GM18508 (cell line): ENCODE results near the gene CFAP410.
A peak's percentile ranks its signal among the peaks of the same experiment; 100 is the strongest.

ENCODE experiments used
- ATAC-seq: cut with Tn5 transposase; IDR thresholded peaks from one replicate; pipeline ENCODE4 v1.9.1; 2021; ENCODE audit warnings: moderate number of reproducible peaks; ENCODE audit not compliant: insufficient read depth, unreplicated experiment

The CFAP410 gene

DNA sequence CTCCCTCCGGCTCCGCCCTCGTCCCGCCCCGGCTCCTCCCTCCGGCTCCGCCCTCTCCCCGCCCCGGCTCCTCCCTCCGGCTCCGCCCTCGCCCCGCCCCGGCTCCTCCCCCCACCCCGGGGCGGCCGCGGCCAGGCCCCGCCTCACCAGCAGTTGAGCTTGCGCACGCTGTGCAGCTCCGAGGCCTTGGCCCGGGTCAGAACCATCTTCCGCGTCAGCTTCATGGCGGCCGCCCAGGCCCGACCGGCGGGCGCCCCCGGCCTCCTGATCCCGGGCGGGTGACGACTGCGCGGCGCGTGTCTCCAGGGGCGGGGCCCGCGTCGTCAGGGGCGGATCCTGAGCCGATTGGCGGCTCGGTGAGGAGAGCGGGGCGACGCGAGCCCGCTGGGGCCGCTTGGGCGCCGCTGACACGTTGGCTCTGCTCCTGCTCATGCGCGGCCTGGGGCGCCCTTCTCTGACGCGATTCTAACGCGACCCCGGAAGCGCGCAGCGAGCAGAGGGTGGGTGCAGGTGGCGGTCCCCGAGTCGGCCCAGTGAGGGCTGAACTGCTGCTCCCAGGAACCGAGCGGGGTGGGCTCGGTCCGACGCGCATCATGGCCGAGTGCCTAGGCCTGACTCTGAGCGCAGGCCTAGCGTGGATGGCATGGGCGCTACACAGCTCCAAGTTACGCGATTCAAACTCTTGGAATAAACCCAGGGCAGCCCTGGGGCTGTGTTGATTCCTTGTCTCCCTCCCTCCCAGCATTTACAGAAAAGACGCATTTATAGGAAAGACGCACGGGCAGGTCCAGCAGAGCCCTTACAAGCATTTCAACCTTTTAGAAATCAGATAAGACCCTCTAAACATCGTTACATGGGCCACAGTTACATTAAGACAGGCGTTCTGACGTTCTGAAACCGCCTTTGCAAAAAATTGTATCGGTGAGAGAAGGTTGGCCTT is at the start of gene CFAP410:
CFAP410 (minus strand) TSS at position 420 of the 940 bp plus-strand sequence; CDS start at position 224, 196 bp downstream.
- ATAC-seq = peak; percentile 52

DNA sequence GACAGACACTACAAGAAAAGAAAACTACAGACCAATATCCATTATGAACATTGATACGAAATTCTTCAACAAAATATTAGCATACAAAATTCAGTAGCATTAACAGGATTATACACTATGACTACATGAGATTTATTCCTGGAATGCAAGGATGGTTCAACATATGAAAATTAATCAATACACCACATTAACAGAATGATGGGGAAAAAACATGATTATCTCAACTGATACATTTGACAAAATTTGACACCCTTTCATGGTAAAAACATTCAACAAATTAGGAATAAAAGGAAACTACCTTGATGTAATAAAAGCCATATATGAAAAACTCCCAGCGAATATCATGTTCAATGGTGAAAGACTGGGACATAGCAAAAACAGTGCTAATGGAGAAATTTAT is 45.8 kb upstream of the CFAP410 start:
- ATAC-seq = no peak

DNA sequence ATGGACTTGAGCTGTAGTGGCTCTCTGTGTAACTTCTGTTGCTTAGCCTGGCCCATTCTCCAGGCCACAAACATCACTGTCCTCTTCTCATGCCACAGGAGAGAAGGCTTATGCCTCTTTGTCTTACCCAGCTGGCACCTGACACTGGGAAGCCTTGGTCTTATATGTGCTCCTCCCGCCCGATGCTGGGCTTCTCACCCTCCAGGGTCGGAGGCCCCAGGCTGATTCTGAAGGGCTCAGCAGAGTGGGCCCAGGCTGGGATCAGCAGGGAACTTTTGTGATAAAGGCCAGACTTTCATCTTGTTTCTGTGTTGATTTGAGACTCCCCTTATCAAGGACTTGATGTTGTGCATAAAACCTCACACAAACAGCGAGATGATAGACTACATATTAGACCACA is 44.0 kb upstream of the CFAP410 start:
- ATAC-seq = no peak

DNA sequence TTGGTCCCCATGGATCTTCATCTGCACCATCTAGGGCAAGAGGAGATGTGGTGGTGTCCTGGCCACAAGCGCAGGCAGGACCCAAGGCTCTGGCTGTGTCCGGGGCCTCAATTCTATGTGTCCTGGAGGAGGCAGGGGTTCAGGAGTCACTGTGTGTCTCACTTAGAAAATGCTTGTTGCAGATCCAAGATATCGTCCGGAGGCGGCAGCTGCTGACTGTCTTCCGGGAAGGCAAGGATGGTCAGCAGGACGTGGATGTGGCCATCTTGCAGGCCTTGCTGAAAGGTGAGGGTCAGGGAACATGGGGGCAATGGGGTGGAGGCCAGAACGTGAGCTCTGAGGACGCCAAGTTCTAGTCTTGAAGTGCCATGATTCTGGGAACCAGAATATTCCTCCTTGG is 43.3 kb upstream of the CFAP410 start:
- ATAC-seq = no peak

DNA sequence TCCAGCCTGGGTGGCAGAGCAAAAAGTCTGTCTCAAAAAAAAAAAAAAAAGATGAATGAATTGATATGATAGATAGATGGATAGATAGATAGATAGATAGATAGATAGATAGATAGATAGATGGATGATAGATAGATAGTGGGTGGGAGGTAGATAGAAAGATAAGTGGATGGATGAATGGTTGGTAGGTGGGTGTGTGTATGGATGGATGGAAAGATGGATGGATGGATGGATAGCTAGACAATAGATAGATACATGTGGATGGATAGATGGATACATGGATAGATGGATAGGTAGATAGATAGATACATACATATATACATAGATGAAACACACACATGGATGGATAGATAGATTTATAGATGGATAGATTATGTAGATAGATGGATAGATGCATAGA is 42.7 kb upstream of the CFAP410 start:
- ATAC-seq = no peak

DNA sequence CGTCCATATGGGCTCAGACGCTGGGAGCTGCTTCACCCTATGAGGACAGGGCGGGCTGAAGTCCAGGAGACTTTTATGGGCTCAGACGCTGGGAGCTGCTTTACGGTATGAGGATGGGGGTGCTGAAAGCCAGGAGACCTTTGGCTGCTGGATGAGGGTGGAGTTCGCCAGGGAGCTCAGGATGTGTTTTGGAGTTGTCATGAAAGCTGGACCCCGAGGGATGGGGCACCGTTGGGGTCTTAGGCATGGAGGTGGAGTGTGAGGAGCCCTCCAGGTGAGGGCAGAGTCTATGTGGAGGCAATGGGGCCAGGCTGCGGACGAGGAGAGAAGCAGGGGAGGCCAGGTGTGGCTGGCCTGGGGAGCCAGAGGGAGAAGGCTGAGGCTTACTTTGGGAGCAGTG is 41.7 kb upstream of the CFAP410 start:
- ATAC-seq = no peak

DNA sequence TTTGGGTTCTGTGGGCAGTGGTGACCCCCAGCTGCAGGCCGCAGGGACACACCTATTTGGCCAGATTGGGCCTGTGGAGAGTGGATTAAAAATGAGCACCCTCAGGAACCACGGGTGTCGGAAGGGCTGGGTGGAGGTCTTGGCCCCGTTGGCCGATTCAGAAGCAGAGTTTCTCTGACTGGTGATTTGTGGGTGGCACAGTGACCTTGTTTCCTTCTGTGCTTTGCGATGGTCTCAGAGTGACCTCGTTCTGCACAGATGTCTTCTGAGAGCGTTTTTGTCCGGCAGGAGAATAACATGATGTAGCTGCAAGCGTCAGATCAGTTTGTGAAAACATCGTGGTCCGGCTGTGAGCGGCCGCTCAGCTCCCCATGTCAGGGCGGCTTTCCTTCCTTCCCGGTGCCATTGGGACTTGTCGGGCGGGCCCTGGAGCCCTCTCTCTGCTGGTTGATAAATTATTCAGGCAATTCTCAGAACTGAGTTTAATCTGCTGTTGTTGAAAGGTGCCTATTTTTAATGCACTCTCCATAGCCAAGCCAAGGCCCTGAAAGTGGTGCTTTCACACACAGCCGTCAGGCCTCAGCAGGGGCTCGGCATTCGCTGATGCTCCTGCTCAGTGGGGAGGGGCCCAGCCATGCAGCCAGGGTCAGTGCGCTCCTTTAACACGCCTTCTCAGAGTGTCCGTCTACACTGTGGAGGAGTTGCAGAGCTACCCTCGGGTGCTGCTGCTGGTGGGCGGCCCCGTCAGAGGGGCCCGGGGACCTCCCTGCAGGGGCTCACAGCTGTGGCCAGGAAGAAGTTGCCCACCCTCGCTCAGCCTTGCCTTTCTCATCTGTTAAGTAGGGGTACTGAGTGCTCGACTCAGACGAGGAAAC is 41.0 kb upstream of the CFAP410 start:
- no peak for ATAC-seq

DNA sequence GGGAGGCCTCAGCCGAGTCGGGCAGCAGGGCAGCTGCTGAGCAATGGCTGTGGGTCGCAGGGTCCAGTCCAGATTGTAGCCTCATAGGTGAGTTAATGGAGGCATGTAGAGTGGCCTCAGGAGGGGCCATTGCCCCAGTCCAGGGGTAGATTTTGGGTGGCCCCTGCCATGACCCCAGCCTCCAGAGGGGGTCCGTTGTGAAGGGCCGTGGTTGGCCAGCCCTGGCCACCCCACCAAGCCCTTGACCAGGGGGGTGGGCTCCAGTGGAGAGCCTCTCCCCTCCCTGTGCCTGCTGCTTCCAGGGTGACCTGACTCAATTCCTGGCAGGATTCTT is 40.3 kb upstream of the CFAP410 start:
- ATAC-seq = no peak

DNA sequence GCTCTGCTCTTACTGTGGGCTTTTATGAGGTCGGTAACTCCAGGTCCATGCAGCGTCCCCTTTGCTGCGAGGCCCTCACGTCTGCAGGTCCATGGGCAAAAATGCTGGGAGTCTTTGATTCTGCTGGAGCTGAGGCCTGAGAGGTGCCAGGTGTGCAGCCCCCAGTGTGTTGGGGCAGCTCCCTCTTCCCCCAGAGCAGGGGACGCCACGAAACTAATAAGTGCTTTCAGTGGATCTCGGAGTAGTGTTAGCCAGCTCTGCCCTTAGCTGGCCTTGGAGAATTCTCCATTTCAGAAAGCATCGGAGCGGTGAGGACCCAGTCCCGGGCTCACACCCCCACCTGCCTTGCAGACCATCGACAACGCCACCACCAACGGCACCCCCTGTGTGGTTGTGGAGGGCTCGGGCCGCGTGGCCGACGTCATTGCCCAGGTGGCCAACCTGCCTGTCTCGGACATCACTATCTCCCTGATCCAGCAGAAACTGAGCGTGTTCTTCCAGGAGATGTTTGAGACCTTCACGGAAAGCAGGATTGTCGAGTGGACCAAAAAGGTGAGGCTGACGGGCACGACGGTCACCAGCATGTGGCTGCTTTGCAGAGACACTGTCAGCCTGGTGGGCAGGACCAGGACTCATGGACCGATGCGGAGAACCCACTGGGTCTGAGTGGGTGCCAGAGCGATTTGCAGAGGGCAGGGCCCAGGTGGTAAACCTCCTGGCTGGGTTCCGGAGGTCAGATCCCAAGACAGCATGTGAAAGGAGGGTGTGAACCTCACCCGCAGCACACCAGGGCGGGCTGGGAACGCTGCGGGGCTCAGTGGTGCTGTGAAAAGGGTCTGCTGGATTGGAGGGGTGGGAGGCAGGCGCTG is 39.7 kb upstream of the CFAP410 start:
- ATAC-seq = no peak

DNA sequence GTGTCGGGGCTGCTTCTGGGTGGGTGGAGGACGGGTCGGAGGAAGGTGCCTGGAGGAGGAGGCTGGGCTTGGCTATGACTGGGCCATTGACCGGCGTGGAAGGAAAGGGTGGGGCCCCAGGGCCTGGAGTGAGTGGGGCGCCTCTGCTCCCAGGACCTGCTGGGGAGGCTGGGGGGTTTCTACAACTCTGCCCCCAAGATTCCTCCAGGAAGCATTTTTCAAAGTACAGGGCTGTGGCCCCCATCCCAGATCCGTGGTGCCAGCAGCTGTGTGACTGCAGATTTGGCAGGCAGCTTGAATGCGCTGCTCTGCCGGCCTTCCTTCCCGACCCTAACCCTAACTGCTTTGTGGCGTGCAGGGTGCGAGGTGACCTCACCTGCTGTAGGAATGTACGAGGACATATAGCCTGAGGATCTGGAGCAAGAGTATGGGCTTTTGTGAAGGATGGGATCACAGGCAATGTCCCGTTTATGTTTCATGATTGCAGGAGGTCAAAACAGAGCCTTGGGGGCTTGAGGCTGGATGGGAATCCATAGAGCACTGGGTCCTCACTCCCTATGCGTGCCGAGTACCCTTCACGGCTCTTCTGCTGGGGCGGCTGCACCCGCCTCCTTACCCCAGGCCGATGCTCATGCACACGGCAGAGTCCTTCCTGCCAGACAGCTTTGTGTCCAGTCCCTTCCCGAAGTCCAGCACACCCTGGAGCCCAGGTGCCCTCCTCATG is 38.9 kb upstream of the CFAP410 start:
- ATAC-seq = no peak

DNA sequence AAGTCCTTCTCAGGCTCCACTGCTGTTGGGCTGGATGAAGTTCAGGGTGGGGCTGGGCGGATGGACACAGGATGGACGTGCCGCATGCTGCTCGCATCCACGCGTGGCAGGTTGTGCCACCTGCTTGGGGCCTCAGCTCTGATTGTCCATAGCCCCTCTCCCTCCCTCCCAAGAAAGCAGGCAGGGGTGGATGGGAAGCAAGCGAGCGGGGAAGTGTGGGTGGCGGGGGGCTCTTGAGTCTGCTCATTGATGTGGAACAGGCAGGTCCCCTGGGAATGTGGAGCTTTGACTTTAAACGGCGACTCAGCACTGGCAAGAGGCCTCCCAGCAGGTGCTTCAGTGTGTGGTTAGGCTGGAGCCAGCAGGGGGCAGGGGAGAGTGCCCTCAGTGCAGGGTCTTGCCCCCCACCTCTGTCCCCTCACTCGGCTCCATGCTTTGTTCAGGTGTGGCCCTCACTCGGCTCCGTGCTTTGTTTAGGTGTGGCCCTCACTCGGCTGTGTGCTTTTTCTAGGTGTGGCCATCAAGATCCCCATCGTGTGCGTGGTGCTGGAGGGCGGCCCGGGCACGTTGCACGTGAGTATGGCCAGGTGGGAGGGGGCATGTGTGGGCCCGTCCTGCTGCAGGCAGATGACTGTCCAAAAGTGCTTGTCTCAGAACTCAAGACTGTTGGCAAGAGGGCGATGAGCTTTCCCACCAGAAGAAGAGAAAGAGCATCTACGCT is 38.2 kb upstream of the CFAP410 start:
- no peak for ATAC-seq

DNA sequence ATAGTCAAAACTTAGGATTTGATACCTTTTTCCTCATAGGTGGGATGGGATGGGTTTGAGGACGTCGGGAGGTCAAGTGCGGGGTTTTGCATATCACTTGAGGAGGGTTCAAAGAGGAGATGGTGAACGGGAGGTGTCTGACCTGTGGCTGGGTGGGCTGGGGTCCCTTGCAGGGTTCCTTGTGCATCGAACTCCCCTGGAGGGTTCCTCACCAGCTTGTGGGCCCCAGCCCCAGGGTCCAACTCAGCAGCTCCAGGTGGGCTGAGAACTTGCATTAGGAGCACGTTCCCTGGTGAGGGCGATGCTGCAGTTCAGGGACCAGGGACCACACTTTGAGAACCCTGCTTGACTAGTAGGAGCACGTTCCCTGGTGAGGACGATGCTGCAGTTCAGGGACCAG is 37.4 kb upstream of the CFAP410 start:
- no peak for ATAC-seq

DNA sequence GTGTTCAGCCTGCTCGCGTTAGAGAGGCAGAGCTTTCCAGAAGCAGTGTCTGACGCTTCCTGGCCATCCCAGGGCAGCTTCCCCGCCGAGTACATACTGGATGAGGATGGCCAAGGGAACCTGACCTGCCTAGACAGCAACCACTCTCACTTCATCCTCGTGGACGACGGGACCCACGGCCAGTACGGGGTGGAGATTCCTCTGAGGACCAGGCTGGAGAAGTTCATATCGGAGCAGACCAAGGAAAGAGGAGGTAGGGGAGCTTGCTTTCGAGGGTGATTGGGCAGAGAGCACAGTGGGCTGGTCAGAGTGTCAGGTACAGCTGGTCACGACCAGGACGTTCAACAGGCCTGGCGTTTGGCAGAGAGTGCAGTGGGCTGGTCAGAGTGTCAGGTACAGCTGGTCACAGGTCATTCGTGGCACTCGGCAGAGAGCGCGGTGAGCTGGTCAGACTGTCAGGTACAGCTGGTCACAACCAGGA is 36.6 kb upstream of the CFAP410 start:
- ATAC-seq = no peak

DNA sequence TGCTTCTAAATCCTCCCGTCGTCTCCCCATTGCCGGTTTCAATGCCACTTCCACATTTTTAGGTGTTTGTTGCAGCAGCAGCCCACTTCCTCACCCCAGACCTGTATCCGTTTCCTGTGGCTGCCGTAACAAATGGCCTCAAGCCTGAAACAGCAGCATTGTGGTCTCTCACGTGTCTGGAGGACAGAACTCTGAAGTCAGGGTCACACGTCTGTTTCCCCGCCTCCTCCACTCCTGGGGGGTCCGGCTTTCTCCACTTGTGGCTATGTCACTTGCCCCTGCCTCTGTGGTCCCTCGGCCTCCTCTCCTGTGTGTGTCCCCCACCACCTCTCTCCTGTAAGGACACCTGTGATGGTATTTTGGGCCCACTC is 36.1 kb upstream of the CFAP410 start:
- ATAC-seq = no peak

DNA sequence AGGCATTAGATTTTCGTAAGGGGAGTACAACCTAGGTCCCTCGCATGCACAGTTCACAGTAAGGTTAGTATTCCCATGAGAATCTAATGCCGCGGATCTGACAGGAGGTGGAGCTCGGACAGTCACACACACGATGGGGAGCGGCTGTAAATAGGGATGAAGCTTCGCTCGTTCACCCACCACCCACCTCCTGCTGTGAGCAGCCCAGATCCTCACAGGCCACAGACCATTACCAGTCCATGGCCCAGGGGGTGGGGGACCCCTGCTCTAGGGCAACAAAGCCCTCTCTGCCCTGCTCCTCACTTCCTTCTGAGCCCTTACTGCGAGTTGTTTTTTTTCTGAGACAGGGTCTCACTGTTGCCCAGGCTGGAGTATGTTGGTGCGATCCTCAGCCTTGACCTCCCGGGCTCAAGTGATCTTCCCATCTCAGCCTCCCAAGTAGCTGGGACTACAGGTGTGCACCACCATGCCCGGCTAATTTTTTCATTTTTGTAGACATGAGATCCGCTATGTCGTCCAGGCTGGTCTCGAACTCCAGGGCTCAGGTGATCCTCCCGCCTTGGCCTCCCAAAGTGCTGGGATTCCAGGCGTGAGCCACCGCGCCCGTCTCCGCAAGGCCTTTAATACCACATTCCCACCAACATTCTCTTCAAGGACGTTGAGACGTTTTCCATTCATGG is 35.6 kb upstream of the CFAP410 start:
- ATAC-seq = no peak

DNA sequence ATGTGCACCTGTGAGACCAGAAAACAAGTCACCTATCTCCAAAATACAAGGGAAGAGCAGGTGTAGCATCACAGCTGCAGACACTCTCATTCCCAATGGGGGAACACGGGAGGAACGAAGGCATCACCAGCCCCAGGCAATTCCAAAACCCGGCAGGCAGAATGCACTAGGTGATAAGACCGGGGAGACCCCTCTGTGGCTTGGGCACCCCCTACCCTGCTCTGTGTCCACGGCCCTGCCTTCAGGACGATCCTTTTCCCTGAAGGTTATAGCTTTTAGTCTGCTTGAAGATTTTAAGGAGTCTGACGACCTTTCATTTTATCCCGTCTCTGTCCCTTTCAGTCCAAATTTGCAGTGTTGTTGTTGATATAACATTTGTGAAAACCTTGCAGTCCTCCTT is 33.4 kb upstream of the CFAP410 start:
- no peak for ATAC-seq

DNA sequence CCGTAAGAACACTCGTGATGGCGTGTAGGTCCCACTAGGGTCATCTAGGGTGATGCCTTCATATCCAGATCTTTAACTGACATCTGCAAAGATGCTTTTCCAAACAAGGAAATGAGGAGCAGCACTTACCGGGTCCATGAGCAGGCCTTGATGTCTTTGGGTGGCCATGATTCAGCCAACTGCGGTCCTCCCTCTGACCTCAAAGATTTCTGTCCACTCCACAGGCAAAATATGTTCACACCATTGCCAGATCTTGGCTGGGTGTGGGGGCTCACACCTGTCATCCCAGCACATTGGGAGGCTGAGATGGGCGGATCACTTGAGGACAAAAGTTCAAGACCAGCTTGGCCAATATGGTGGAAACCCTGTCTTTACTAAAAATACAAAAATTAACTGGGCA is 32.4 kb upstream of the CFAP410 start:
- no peak for ATAC-seq

DNA sequence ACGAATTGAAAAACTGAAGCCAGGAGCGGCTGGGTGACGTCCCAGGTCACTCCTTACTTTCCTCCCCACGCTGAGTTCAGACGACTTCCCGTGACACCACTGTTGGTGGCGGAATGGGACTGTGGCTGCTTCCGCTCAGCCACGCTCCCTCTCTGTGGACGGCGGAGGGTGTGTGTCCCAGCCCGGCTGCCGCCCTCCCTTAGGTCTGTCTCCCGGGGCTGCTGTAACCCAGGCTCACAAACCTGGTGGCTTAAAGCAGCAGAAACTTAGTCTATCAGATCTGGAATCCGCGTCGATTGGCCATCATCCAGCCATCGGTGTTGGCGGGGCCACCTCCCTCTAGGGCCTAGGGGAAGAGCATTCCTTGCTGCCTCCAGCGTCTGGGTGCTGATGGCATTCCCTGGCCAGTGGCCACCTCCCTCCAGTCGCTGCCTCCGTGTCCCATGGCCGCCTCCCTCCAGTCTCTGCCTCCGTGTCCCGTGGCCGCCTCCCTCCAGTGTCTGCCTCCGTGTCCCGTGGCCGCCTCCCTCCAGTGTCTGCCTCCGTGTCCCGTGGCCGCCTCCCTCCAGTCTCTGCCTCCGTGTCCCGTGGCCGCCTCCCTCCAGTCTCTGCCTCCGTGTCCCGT is 31.7 kb upstream of the CFAP410 start:
- no peak for ATAC-seq
